Effector memory CD8-positive, alpha-beta T cell (primary cell): ENCODE measurements around the gene MYOZ1.
"Not testable (repeated sequence)": the region's sequence is repeated elsewhere in the genome, so short reads cannot be mapped to it uniquely, and the experiment has no call there.

ENCODE experiments used
- ATAC-seq: fragments of 150-1000 bp; cut with Tn5 transposase; replicated peaks from 2 replicates; pipeline ENCODE4 v1.10.0; 2021; ENCODE audit warnings: mild to moderate bottlenecking, moderate library complexity
- DNase-seq, 3 experiments: peaks; one replicate each; pipeline ENCODE4 v3.0.0; 2021
- H3K27ac Mint-ChIP-seq, 2 donors: one replicate each; pipeline ENCODE4 v1.8.0; 2022; ENCODE audit warnings: mild to moderate bottlenecking in 2 of 2, mixed read lengths in 2 of 2, moderate library complexity in 2 of 2
- H3K27me3 Mint-ChIP-seq, 2 donors: one replicate each; pipeline ENCODE4 v1.8.0; 2022; ENCODE audit warnings: mixed read lengths in 2 of 2
- H3K36me3 Mint-ChIP-seq: one replicate; pipeline ENCODE4 v1.8.0; 2022; ENCODE audit warnings: mild to moderate bottlenecking, moderate library complexity, mixed read lengths; ENCODE audit not compliant: insufficient read depth
- H3K4me1 Mint-ChIP-seq, 2 donors: one replicate each; pipeline ENCODE4 v1.8.0; 2022; ENCODE audit warnings: low read depth in 2 of 2, mixed read lengths in 2 of 2
- H3K4me3 Mint-ChIP-seq, 2 donors: one replicate each; pipeline ENCODE4 v1.8.0; 2022; ENCODE audit warnings: mild to moderate bottlenecking in 2 of 2, mixed read lengths in 2 of 2, moderate library complexity in 2 of 2
- H3K9me3 Mint-ChIP-seq, 2 donors: one replicate each; pipeline ENCODE4 v1.8.0; 2022; ENCODE audit warnings: mixed read lengths in 2 of 2
- total RNA-seq, 9 experiments: gene quantifications; one replicate each; lab custom pipeline; 2026; lab: John Stamatoyannopoulos, UW

The MYOZ1 gene
- 0 to 0.07 (median 0) reads per million in 9 experiments for total RNA-seq

GRCh38 chr10:73641328-73642060, at the start of gene MYOZ1:
Gene MYOZ1 (minus strand): TSS chr10:73641474. CDS start chr10:73640017, 1,457 bp downstream.
- peaks cover 6 to 22% of the 10 kb centered on the region in 2 donors for H3K27me3 Mint-ChIP-seq
- no peaks in the 10 kb centered on the region for H3K36me3 Mint-ChIP-seq
- ATAC-seq (no peak), DNase-seq (no peak)
- H3K4me3 Mint-ChIP-seq, result no peak within 1 kb of the TSS
- H3K4me1 Mint-ChIP-seq, result peaks cover 0 to 5% of the 10 kb centered on the region in 2 donors
- H3K9me3 Mint-ChIP-seq, result no peaks in the 10 kb centered on the region
- H3K27ac Mint-ChIP-seq, result no peak within 1 kb of the TSS

GRCh38 chr10:73690755-73691154, 49.5 kb upstream of the MYOZ1 start:
- not testable (repeated sequence) for ATAC-seq, H3K4me3 Mint-ChIP-seq, DNase-seq, H3K27me3 Mint-ChIP-seq, H3K4me1 Mint-ChIP-seq, H3K36me3 Mint-ChIP-seq, H3K9me3 Mint-ChIP-seq
- H3K27ac Mint-ChIP-seq, result peak overlapping the region in 1 of 2 donors; percentile 68

- H3K36me3 Mint-ChIP-seq, H3K27ac Mint-ChIP-seq, DNase-seq, H3K4me1 Mint-ChIP-seq, ATAC-seq, H3K9me3 Mint-ChIP-seq, H3K27me3 Mint-ChIP-seq, H3K4me3 Mint-ChIP-seq: not testable (repeated sequence)
Measured at GRCh38 chr10:73689596-73689995, 48.3 kb upstream of the MYOZ1 start.

- not testable (repeated sequence) for DNase-seq, ATAC-seq, H3K36me3 Mint-ChIP-seq, H3K27ac Mint-ChIP-seq, H3K9me3 Mint-ChIP-seq, H3K27me3 Mint-ChIP-seq, H3K4me3 Mint-ChIP-seq, H3K4me1 Mint-ChIP-seq
Measured at GRCh38 chr10:73687641-73688040, 46.4 kb upstream of the MYOZ1 start.

GRCh38 chr10:73674546-73674945, 33.3 kb upstream of the MYOZ1 start:
- H3K27me3 Mint-ChIP-seq, H3K36me3 Mint-ChIP-seq, H3K4me1 Mint-ChIP-seq, DNase-seq, ATAC-seq, H3K4me3 Mint-ChIP-seq, H3K9me3 Mint-ChIP-seq, H3K27ac Mint-ChIP-seq: not testable (repeated sequence)

- H3K27me3 Mint-ChIP-seq, H3K27ac Mint-ChIP-seq, H3K9me3 Mint-ChIP-seq, H3K4me1 Mint-ChIP-seq, H3K36me3 Mint-ChIP-seq, ATAC-seq, H3K4me3 Mint-ChIP-seq, DNase-seq: not testable (repeated sequence)
Measured at GRCh38 chr10:73668378-73668777, 27.1 kb upstream of the MYOZ1 start.

- not testable (repeated sequence) for H3K4me1 Mint-ChIP-seq, DNase-seq, H3K36me3 Mint-ChIP-seq, H3K27me3 Mint-ChIP-seq, H3K4me3 Mint-ChIP-seq, H3K27ac Mint-ChIP-seq, H3K9me3 Mint-ChIP-seq, ATAC-seq
Measured at GRCh38 chr10:73666153-73666809, 25.0 kb upstream of the MYOZ1 start.

GRCh38 chr10:73665581-73665980, 24.3 kb upstream of the MYOZ1 start:
- not testable (repeated sequence) for ATAC-seq, DNase-seq, H3K27ac Mint-ChIP-seq, H3K9me3 Mint-ChIP-seq, H3K27me3 Mint-ChIP-seq, H3K36me3 Mint-ChIP-seq, H3K4me3 Mint-ChIP-seq, H3K4me1 Mint-ChIP-seq

- not testable (repeated sequence) for H3K27ac Mint-ChIP-seq, ATAC-seq, H3K36me3 Mint-ChIP-seq, H3K4me1 Mint-ChIP-seq, DNase-seq, H3K4me3 Mint-ChIP-seq, H3K27me3 Mint-ChIP-seq, H3K9me3 Mint-ChIP-seq
Measured at GRCh38 chr10:73664156-73665040, 23.1 kb upstream of the MYOZ1 start.

GRCh38 chr10:73663621-73664020, 22.3 kb upstream of the MYOZ1 start:
- not testable (repeated sequence) for ATAC-seq, H3K27ac Mint-ChIP-seq, H3K4me1 Mint-ChIP-seq, H3K9me3 Mint-ChIP-seq, H3K36me3 Mint-ChIP-seq, H3K4me3 Mint-ChIP-seq, DNase-seq, H3K27me3 Mint-ChIP-seq

GRCh38 chr10:73662705-73663104, 21.4 kb upstream of the MYOZ1 start:
- H3K4me3 Mint-ChIP-seq, H3K4me1 Mint-ChIP-seq, H3K9me3 Mint-ChIP-seq, H3K27ac Mint-ChIP-seq, H3K36me3 Mint-ChIP-seq, DNase-seq, ATAC-seq, H3K27me3 Mint-ChIP-seq: not testable (repeated sequence)

GRCh38 chr10:73655990-73656298, 14.7 kb upstream of the MYOZ1 start, which contains the start of gene SYNPO2L:
Gene SYNPO2L (minus strand): TSS chr10:73656029. CDS start chr10:73655922, 107 bp downstream.
- Mint-ChIP-seq H3K4me1 (peaks cover 0 to 3% of the 10 kb centered on the region in 2 donors), H3K9me3 (no peaks in the 10 kb centered on the region), H3K4me3 (no peak within 1 kb of the TSS), H3K27ac (peak within 1 kb of the TSS in 1 of 2 donors; percentile 48), H3K36me3 (no peaks in the 10 kb centered on the region), H3K27me3 (peaks cover 0 to 6% of the 10 kb centered on the region in 2 donors)
- ATAC-seq (no peak), DNase-seq (no peak)

- H3K9me3 Mint-ChIP-seq, result no peaks in the 10 kb centered on the region
- H3K27me3 Mint-ChIP-seq, result peaks cover 0 to 12% of the 10 kb centered on the region in 2 donors
- H3K27ac Mint-ChIP-seq, result peak overlapping the region in 1 of 2 donors; percentile 48
- no peak for DNase-seq
- H3K4me1 Mint-ChIP-seq, result peaks cover 0 to 3% of the 10 kb centered on the region in 2 donors
- no peak overlapping the region for H3K4me3 Mint-ChIP-seq
- H3K36me3 Mint-ChIP-seq, result no peaks in the 10 kb centered on the region
- ATAC-seq, result no peak
Measured at GRCh38 chr10:73655257-73655989, 14.1 kb upstream of the MYOZ1 start.
